Measurements from ENCODE around the gene HIPK2.

Gene HIPK2

GRCh38 chr7:139658296-139658695 is 119.5 kb downstream of the HIPK2 start:
- no peak for TF ChIP-seq REST (IDR thresholded peaks at IDR 0.05; ENCODE audit: low read depth)
- TF ChIP-seq FOXM1 (IDR thresholded peaks at IDR 0.05; ENCODE audit: borderline replicate concordance, low read depth), result no peak
- no peak for TF ChIP-seq CEBPB (IDR thresholded peaks at IDR 0.05)

- TF ChIP-seq RAD21 (IDR thresholded peaks at IDR 0.05; ENCODE audit: low read depth) (no peak), EP300 (IDR thresholded peaks at IDR 0.05; ENCODE audit: borderline replicate concordance) (no peak), ZBTB7A (IDR thresholded peaks at IDR 0.05; ENCODE audit: low read depth) (no peak), EGR1 (IDR thresholded peaks at IDR 0.05) (no peak), CEBPB (IDR thresholded peaks at IDR 0.05) (no peak), USF1 (IDR thresholded peaks at IDR 0.05) (no peak), TCF12 (IDR thresholded peaks at IDR 0.05; ENCODE audit: low read depth) (no peak), MAX (IDR thresholded peaks at IDR 0.05) (no peak), YY1 (IDR thresholded peaks at IDR 0.05; ENCODE audit: low read depth) (no peak), REST (IDR thresholded peaks at IDR 0.05; ENCODE audit: low read depth) (no peak), TEAD4 (IDR thresholded peaks at IDR 0.05) (no peak), CREB1 (IDR thresholded peaks at IDR 0.05; ENCODE audit: low read depth) (no peak), NFIC (IDR thresholded peaks at IDR 0.05) (no peak), TAF1 (IDR thresholded peaks at IDR 0.05; ENCODE audit: low read depth) (no peak), FOXM1 (IDR thresholded peaks at IDR 0.05; ENCODE audit: borderline replicate concordance, low read depth) (no peak)
These were observed 120.1 kb downstream of the HIPK2 start for GRCh38 chr7:139657725-139658124.

GRCh38 chr7:139656387-139656786 is 121.4 kb downstream of the HIPK2 start:
- TF ChIP-seq YY1 (IDR thresholded peaks at IDR 0.05; ENCODE audit: low read depth), result no peak
- no peak for TF ChIP-seq TEAD4 (IDR thresholded peaks at IDR 0.05)
- no peak for TF ChIP-seq NFIC (IDR thresholded peaks at IDR 0.05)
- no peak for TF ChIP-seq RAD21 (IDR thresholded peaks at IDR 0.05; ENCODE audit: low read depth)
- TF ChIP-seq EGR1 (IDR thresholded peaks at IDR 0.05), result no peak
- no peak for TF ChIP-seq EP300 (IDR thresholded peaks at IDR 0.05; ENCODE audit: borderline replicate concordance)
- no peak for TF ChIP-seq USF1 (IDR thresholded peaks at IDR 0.05)
- TF ChIP-seq CEBPB (IDR thresholded peaks at IDR 0.05), result no peak
- no peak for TF ChIP-seq ZBTB7A (IDR thresholded peaks at IDR 0.05; ENCODE audit: low read depth)
- no peak for TF ChIP-seq FOXM1 (IDR thresholded peaks at IDR 0.05; ENCODE audit: borderline replicate concordance, low read depth)
- TF ChIP-seq CREB1 (IDR thresholded peaks at IDR 0.05; ENCODE audit: low read depth), result no peak

GRCh38 chr7:139655305-139655704 is 122.5 kb downstream of the HIPK2 start:
- TF ChIP-seq FOXM1 (IDR thresholded peaks at IDR 0.05; ENCODE audit: borderline replicate concordance, low read depth), result no peak
- no peak for TF ChIP-seq CEBPB (IDR thresholded peaks at IDR 0.05)
- no peak for TF ChIP-seq TAF1 (IDR thresholded peaks at IDR 0.05; ENCODE audit: low read depth)
- no peak for TF ChIP-seq MAX (IDR thresholded peaks at IDR 0.05)
- TF ChIP-seq CREB1 (IDR thresholded peaks at IDR 0.05; ENCODE audit: low read depth), result no peak
- TF ChIP-seq YY1 (IDR thresholded peaks at IDR 0.05; ENCODE audit: low read depth), result no peak
- no peak for TF ChIP-seq ZBTB7A (IDR thresholded peaks at IDR 0.05; ENCODE audit: low read depth)
- TF ChIP-seq EGR1 (IDR thresholded peaks at IDR 0.05), result no peak
- TF ChIP-seq TCF12 (IDR thresholded peaks at IDR 0.05; ENCODE audit: low read depth), result no peak
- TF ChIP-seq RAD21 (IDR thresholded peaks at IDR 0.05; ENCODE audit: low read depth), result no peak
- TF ChIP-seq USF1 (IDR thresholded peaks at IDR 0.05), result no peak
- TF ChIP-seq NFIC (IDR thresholded peaks at IDR 0.05), result no peak
- TF ChIP-seq EP300 (IDR thresholded peaks at IDR 0.05; ENCODE audit: borderline replicate concordance), result no peak

- no peak for TF ChIP-seq NFIC (IDR thresholded peaks at IDR 0.05)
- TF ChIP-seq CREB1 (IDR thresholded peaks at IDR 0.05; ENCODE audit: low read depth), result no peak
- TF ChIP-seq TEAD4 (IDR thresholded peaks at IDR 0.05), result no peak
- no peak for TF ChIP-seq FOXM1 (IDR thresholded peaks at IDR 0.05; ENCODE audit: borderline replicate concordance, low read depth)
These were observed 123.3 kb downstream of the HIPK2 start for GRCh38 chr7:139654276-139655181.
